ENCODE data around the gene PRRT2.

Gene PRRT2

DNA sequence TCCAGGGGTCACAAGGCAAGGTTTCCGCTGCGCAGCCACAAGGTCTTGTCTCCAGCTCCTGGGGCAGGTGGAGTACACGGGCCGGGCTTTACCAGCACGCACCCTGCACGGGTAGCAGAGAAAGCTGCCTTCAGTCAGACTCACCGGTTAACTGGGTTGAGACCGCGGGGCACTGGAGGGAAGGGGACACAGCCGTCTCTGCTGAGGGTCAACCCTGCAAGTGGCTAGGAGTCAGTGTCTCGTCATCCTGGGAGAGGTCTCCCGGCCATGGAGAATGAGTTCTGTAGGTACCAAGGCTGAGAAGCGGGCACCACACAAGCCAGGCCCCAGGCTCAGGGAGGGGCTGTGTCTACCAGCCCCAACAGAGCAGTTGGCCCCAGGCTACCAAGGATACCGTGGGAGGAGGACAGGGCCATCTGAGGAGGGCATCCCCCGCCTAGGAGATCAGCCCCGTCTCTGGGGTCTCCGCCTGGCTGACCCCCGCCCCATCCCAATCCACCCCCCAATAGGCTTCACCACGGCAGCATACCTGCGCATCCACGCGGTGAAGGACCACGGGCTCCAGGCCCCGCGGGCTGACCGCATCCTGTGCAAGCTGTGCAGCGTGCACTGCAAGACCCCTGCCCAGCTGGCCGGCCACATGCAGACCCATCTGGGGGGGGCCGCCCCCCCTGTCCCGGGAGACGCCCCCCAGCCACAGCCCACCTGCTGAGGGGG is 2.8 kb upstream of the PRRT2 start:
- ChIA-PET CTCF (interaction anchor here (1.5 to 1.9 kb wide), 2 partner anchors 11 to 39 kb away, joined by 3 to 8 read pairs; partner anchors contain the start of gene MVP), POLR2A (ENCODE audit: low non-redundant PET) (interaction anchor here (0.7 kb wide), 1 partner anchor 257 kb away, joined by 12 read pairs; no protein-coding TSS in a partner anchor)
- no peak for DNase-seq (ENCODE audit: low spot score)
- H3K27ac ChIP-seq = peak overlapping the region; percentile 99
- TF ChIP-seq, protein P1, sequence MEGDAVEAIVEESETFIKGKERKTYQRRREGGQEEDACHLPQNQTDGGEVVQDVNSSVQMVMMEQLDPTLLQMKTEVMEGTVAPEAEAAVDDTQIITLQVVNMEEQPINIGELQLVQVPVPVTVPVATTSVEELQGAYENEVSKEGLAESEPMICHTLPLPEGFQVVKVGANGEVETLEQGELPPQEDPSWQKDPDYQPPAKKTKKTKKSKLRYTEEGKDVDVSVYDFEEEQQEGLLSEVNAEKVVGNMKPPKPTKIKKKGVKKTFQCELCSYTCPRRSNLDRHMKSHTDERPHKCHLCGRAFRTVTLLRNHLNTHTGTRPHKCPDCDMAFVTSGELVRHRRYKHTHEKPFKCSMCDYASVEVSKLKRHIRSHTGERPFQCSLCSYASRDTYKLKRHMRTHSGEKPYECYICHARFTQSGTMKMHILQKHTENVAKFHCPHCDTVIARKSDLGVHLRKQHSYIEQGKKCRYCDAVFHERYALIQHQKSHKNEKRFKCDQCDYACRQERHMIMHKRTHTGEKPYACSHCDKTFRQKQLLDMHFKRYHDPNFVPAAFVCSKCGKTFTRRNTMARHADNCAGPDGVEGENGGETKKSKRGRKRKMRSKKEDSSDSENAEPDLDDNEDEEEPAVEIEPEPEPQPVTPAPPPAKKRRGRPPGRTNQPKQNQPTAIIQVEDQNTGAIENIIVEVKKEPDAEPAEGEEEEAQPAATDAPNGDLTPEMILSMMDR (conservative IDR thresholded peaks at IDR 0.05; ENCODE audit: low read depth) = no peak

DNA sequence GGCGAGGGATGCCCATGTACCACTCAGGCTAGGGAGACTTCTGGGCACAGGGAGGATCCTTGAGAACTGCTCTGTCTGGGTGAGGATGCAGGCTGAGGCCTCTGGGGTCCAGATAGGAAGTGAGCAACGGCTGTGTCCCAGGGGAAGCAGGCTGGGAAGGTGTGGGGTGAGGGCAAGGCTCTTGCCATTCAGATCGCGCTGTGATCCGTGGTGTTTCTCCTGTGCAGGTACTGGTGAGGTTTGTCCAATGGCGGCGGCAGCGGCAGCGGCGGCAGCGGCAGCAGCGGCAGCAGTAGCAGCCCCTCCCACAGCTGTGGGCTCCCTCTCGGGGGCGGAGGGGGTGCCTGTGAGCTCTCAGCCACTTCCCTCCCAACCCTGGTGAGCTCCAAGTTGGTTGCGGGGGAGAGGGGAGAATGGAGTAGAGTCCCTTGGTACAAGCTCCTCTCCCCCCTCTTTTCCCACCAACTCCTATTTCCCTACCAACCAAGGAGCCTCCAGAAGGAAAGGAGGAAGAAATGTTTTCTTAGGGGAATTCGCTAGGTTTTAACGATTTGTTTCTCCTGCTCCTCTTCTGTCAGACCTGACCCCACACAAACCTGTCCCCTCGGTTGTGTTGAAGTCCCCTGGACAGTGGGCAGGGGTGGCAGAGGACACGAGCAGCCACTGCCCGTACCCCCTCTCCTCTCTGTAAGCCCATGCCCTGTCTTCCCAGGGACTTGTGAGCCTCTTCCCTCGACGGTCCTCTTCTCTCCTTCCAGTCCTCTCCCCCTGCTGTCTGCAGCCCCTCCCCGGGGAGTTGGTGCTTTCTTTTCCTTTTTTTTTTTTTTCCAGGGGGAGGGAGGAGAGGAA is 1.9 kb upstream of the PRRT2 start:
- H3K27ac ChIP-seq = peak overlapping the region; percentile 99
- TF ChIP-seq, protein P1 (conservative IDR thresholded peaks at IDR 0.05; ENCODE audit: low read depth) = no peak
- ChIA-PET POLR2A (ENCODE audit: low non-redundant PET) (interaction anchor here (0.7 kb wide), 1 partner anchor 256 kb away, joined by 12 read pairs; no protein-coding TSS in a partner anchor), CTCF (interaction anchor here (0.6 kb wide), 1 partner anchor 9 kb away, joined by 3 read pairs; no protein-coding TSS in a partner anchor)
- no peak for DNase-seq (ENCODE audit: low spot score)

DNA sequence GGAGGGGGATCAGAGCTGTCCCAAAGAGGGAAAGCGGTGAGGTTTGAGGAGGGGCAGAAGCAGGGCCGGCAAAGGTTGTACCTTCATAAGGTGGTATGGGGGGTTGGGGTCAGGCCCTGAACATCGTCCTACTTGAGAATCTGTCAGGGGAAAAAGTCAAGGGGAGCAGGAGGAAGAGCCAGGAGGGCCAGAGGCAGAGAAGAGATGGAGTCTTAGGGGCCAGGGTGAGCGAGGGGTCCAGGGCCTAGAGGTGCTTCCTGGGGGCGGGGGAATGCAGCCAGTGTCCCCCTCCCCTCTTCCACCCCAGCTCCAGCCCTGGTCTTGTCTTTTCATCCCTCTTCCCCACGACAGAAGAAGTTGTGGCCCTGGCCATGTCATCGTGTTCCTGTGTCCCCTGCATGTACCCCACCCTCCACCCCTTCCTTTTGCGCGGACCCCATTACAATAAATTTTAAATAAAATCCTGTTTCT is 1.3 kb upstream of the PRRT2 start:
- TF ChIP-seq, protein P1 (conservative IDR thresholded peaks at IDR 0.05; ENCODE audit: low read depth) = no peak
- H3K27ac ChIP-seq = peak overlapping the region; percentile 99
- CTCF ChIA-PET = interaction anchor here (0.6 kb wide), 1 partner anchor 8 kb away, joined by 3 read pairs; no protein-coding TSS in a partner anchor
- POLR2A ChIA-PET (ENCODE audit: low non-redundant PET) = no interaction called here
- DNase-seq (ENCODE audit: low spot score) = no peak

DNA sequence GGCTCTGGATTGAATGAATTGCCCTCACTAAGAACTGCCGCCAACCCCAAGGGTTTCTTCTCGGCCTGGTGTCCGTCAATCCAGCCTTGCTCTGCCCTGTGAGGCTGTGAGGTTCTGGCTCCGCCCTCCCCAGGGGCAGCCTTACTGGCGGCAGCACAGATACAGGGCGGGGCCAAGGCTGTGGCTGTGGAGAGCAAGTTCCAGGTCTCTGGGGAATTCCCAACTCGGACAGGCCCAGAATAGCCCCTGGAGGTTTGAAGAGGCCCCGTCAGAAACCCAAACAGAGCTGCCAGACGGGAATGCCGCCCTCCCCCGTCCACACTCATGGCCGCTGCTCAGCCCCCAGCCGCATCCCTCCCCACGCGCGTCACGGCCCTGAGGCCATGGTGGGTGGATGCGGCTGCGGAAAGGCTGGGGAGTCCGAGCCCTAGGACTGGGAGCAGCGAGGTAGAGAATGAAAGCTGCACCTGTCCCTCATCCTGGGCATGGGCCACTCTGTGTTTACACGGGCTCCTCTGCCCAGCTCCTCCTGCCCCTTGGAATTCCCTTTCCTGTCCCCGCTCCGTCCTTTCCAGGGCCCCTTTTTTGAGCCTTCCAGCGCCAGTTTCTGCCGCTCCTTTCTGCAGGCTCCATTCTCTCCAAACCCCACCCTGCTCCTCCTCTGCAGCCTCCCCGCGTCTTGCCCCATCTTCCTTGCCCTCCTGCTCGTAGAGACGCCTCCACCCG is 660 bp upstream of the PRRT2 start:
- TF ChIP-seq, protein P1 (conservative IDR thresholded peaks at IDR 0.05; ENCODE audit: low read depth) = no peak
- peak; percentile 87 for DNase-seq (ENCODE audit: low spot score)
- ChIA-PET CTCF (interaction anchor here (0.6 to 0.7 kb wide), 2 partner anchors 8 to 27 kb away, joined by 3 read pairs; no protein-coding TSS in a partner anchor), POLR2A (ENCODE audit: low non-redundant PET) (no interaction called here)
- H3K27ac ChIP-seq = peak overlapping the region; percentile 99

DNA sequence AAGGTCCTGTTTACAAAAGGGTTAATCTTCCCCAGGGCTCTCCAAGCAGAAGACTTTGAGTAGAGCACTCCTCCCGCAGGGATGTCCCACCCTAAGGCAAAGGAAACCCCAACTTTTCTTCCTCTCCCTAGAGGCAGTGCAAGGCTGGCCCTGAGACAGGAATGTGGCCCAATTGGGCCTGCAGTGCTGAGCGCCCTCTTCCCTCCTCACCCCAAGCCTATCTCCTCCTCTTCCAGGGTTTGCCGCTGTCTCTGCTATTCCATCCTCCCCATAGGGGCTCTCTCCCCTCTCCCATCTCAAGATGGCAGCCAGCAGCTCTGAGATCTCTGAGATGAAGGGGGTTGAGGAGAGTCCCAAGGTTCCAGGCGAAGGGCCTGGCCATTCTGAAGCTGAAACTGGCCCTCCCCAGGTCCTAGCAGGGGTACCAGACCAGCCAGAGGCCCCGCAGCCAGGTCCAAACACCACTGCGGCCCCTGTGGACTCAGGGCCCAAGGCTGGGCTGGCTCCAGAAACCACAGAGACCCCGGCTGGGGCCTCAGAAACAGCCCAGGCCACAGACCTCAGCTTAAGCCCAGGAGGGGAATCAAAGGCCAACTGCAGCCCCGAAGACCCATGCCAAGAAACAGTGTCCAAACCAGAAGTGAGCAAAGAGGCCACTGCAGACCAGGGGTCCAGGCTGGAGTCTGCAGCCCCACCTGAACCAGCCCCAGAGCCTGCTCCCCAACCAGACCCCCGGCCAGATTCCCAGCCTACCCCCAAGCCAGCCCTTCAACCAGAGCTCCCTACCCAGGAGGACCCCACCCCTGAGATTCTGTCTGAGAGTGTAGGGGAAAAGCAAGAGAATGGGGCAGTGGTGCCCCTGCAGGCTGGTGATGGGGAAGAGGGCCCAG is 1.0 kb downstream of the PRRT2 start:
- POLR2A ChIA-PET (ENCODE audit: low non-redundant PET) = no interaction called here
- peak overlapping the region; percentile 99 for H3K27ac ChIP-seq
- TF ChIP-seq, protein P1 (conservative IDR thresholded peaks at IDR 0.05; ENCODE audit: low read depth) = no peak
- CTCF ChIA-PET = interaction anchor here (0.5 kb wide), 1 partner anchor 38 kb away, joined by 4 read pairs; no protein-coding TSS in a partner anchor
- no peak for DNase-seq (ENCODE audit: low spot score)
